Parathyroid adenoma (tissue), 2 donors: Measurements from ENCODE around the gene FGG.
"Not testable (repeated sequence)": the region's sequence is repeated elsewhere in the genome, so short reads cannot be mapped to it uniquely, and the experiment has no call there.

Experiments used
- H2AFZ ChIP-seq: fragments of 300-600 bp; sonication (generic); one replicate; pipeline ENCODE4 v1.7.0; 2017; ENCODE audit warnings: antibody characterized with exemption, mild to moderate bottlenecking
- H3K27ac ChIP-seq: fragments of 300-600 bp; sonication (generic); one replicate; pipeline ENCODE4 v1.7.0; 2017
- H3K27me3 ChIP-seq: fragments of 300-600 bp; sonication (generic); one replicate; pipeline ENCODE4 v1.7.0; 2017; ENCODE audit warnings: low read length; ENCODE audit not compliant: control insufficient read depth, insufficient read depth
- H3K36me3 ChIP-seq: fragments of 300-600 bp; sonication (generic); one replicate; pipeline ENCODE4 v1.7.0; 2017; ENCODE audit warnings: low read length; ENCODE audit not compliant: control insufficient read depth, insufficient read depth
- H3K4me1 ChIP-seq: fragments of 300-600 bp; sonication (generic); one replicate; pipeline ENCODE4 v1.7.0; 2017; ENCODE audit warnings: control low read depth
- H3K4me2 ChIP-seq: fragments of 300-600 bp; sonication (generic); one replicate; pipeline ENCODE4 v1.7.0; 2017; ENCODE audit warnings: low read length
- H3K4me3 ChIP-seq: fragments of 300-600 bp; sonication (generic); one replicate; pipeline ENCODE4 v1.7.0; 2017; ENCODE audit warnings: low read depth, low read length
- H3K79me2 ChIP-seq: fragments of 300-600 bp; sonication (generic); one replicate; pipeline ENCODE4 v1.7.0; 2017; ENCODE audit warnings: control low read depth
- H3K9ac ChIP-seq: fragments of 300-600 bp; sonication (generic); one replicate; pipeline ENCODE4 v1.7.0; 2017; ENCODE audit warnings: mild to moderate bottlenecking
- H3K9me3 ChIP-seq: fragments of 300-600 bp; sonication (generic); one replicate; pipeline ENCODE4 v1.7.0; 2017; ENCODE audit warnings: low read length; ENCODE audit not compliant: control insufficient read depth
- TF ChIP-seq, protein P1 (sequence below): fragments of 300-600 bp; sonication (generic); IDR thresholded peaks from one replicate; pipeline ENCODE4 v1.7.0; 2017; ENCODE audit warnings: antibody characterized with exemption, mild to moderate bottlenecking
- donor health status: primary hyperparathyroidism.

Gene FGG

DNA sequence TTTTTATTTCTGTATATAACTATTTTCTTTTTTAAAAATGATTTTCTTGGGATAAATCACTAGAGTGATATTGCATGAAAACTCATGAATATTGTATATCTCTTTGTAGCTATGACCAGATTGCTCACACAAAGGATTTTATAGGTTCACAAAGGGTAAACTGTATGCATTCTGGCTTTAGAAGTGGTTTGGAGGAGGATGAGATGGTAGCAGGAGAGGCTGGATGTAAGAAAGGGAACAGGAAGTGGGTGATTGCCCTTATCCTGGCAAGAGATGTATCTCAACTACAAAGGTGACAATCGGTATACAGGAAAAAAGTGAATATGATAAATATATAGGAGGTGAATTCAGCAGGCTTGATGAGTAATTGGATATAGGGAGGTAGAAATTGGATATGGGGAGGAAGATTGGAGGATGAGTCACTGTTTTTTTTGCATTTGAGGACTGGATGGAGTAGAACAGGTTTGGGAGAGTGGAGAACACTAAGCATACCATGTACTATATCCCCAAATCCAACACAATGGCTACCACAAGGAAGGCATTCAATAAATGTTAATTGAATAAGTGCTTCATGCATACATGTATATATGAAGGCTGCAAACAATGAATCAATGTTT lies 9.9 kb downstream of the FGG start:
- Histone ChIP-seq H3K9me3 (no peaks in the 10 kb centered on the region), H3K27ac (no peak overlapping the region)
- TF ChIP-seq, protein P1, sequence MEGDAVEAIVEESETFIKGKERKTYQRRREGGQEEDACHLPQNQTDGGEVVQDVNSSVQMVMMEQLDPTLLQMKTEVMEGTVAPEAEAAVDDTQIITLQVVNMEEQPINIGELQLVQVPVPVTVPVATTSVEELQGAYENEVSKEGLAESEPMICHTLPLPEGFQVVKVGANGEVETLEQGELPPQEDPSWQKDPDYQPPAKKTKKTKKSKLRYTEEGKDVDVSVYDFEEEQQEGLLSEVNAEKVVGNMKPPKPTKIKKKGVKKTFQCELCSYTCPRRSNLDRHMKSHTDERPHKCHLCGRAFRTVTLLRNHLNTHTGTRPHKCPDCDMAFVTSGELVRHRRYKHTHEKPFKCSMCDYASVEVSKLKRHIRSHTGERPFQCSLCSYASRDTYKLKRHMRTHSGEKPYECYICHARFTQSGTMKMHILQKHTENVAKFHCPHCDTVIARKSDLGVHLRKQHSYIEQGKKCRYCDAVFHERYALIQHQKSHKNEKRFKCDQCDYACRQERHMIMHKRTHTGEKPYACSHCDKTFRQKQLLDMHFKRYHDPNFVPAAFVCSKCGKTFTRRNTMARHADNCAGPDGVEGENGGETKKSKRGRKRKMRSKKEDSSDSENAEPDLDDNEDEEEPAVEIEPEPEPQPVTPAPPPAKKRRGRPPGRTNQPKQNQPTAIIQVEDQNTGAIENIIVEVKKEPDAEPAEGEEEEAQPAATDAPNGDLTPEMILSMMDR: no peak

DNA sequence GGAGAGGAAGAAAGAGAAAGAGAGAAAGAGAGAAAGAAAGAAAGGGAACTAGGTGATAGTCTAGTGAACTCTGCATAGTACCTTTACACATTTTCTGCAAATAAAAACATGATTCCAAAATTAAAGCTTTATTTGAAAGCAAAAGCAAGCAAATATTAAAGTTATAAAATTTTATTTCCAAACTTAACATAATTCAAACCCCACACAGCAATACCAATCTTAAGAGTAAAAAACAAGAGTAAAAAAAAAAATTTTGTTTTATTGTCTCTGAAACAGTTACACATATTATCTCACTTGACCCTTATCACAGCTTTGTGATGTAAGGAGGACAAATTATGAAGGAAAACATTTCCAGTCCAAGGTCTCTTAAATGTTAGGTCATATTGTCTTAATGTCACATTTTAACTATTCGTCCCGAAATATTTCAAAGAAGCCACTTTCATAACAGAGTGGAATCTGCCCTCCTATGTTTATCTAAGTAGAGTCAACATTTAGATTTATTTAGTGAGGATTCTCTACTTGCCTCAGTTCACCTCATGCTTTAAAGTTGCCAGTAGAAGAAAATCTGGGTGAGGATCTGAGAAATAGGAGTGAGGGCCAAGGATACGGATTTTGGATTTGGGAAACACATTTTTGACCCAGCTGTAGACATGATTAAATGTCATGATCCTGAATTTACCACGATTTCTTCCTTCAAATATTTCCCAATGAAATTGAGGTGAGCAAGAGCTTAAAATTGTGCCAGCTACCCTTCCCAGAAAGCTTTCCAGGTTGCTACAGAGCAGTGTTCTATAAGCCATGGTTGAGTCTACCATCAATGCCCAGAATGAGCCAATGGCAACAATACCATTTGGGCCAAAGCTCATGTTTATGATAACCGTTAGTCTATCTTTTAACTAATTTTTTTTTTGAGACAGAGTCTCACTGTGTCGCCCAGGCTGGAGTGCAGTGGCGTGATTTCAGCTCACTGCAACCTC lies 14.4 kb downstream of the FGG start:
- Histone ChIP-seq H3K27ac (no peak overlapping the region), H3K79me2 (no peaks in the 10 kb centered on the region), H2AFZ (no peak overlapping the region), H3K36me3 (no peaks in the 10 kb centered on the region), H3K9ac (no peak overlapping the region), H3K27me3 (no peaks in the 10 kb centered on the region), H3K9me3 (no peaks in the 10 kb centered on the region), H3K4me1 (no peaks in the 10 kb centered on the region), H3K4me2 (no peak overlapping the region), H3K4me3 (no peak overlapping the region)
- TF ChIP-seq, protein P1: no peak

More for the DNA sequence above, 9.9 kb downstream of the FGG start:
- Histone ChIP-seq H3K4me2 (no peak overlapping the region), H3K27me3 (no peaks in the 10 kb centered on the region), H2AFZ (no peak overlapping the region), H3K4me3 (no peak overlapping the region), H3K4me1 (no peaks in the 10 kb centered on the region), H3K9ac (no peak overlapping the region), H3K36me3 (no peaks in the 10 kb centered on the region), H3K79me2 (no peaks in the 10 kb centered on the region)

DNA sequence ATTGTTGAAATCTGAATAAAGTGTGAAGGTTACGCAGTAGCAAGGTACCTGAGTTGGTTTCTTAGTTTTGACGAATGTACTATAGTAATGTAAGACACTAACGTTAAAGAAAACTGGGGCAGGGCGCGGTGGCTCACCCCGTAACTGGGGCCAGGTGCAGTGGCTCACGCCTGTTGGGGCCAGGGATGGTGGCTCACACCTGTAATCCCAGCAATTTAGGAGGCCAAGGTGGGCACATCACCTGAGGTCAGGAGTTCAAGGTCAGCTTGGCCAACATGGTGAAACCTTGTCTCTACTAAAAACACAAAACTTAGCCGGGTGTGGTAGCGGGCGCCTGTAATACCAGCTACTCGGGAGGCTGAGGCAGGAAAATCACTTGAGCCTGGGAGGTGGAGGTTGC lies 15.2 kb downstream of the FGG start:
- not testable (repeated sequence) for H3K79me2 ChIP-seq, H3K36me3 ChIP-seq, H3K27me3 ChIP-seq, H3K9ac ChIP-seq, H3K9me3 ChIP-seq, H3K4me2 ChIP-seq, H3K4me3 ChIP-seq, H2AFZ ChIP-seq, H3K4me1 ChIP-seq, H3K27ac ChIP-seq

DNA sequence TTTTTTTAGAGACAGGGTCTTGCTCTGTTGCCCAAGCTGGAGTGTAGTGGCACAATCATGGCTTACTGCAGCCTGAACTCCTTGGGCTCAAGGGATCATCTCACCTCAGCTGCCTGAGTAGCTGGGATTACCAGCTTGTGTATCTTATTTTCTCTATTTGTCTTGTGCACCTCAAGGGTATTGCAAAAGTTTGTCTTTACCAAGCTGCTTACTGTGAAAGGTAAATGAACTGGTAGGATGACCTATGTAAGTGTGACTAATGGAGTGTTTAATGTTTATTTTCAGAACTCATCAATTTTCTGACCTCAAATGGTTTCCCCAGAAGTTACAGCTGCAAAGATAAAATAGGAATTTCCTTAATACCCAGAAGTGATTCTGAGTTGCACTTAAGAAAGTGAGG lies 16.6 kb downstream of the FGG start:
- H3K4me1 ChIP-seq: no peaks in the 10 kb centered on the region
- no peaks in the 10 kb centered on the region for H3K27me3 ChIP-seq
- no peak overlapping the region for H3K4me3 ChIP-seq
- TF ChIP-seq, protein P1: no peak
- no peak overlapping the region for H3K27ac ChIP-seq
- H3K9me3 ChIP-seq: no peaks in the 10 kb centered on the region
- no peak overlapping the region for H3K4me2 ChIP-seq
- no peak overlapping the region for H2AFZ ChIP-seq
- no peaks in the 10 kb centered on the region for H3K79me2 ChIP-seq
- H3K36me3 ChIP-seq: no peaks in the 10 kb centered on the region
- no peak overlapping the region for H3K9ac ChIP-seq

DNA sequence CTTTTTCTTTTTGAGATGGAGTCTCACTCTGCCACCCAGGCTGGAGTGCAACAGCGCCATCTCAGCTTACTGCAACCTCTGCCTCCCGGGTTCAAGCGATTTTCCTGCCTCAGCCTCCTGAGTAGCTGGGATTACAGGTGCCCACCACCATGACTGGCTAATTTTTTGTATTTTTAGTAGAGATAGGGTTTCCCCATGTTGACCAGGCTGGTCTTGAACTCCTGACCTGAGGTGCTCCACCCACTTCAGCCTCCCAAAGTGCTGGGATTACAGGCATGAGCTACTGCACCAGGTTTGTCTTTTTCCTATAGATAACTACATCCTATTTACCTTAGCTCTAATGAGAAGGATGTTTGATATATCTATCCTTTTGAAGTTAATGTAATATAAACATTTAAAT lies 18.1 kb downstream of the FGG start:
- H3K79me2 ChIP-seq, H3K9me3 ChIP-seq, H3K27ac ChIP-seq: not testable (repeated sequence)

More for the DNA sequence above, 18.1 kb downstream of the FGG start:
- not testable (repeated sequence) for H2AFZ ChIP-seq, H3K4me3 ChIP-seq, H3K36me3 ChIP-seq, H3K4me1 ChIP-seq, H3K4me2 ChIP-seq, H3K27me3 ChIP-seq, H3K9ac ChIP-seq
